ENCODE measurements around the gene TIMP1. TPM values are rescaled to one million over a fixed set of nuclear protein-coding genes. Genes with fewer than 3 reads are reported as not detected.
"Not testable (repeated sequence)": the region's sequence is repeated elsewhere in the genome, so short reads cannot be mapped to it uniquely, and the experiment has no call there.

TIMP1 gene
- total RNA-seq, 1 experiment from 2014 or later, result 143 TPM

DNA sequence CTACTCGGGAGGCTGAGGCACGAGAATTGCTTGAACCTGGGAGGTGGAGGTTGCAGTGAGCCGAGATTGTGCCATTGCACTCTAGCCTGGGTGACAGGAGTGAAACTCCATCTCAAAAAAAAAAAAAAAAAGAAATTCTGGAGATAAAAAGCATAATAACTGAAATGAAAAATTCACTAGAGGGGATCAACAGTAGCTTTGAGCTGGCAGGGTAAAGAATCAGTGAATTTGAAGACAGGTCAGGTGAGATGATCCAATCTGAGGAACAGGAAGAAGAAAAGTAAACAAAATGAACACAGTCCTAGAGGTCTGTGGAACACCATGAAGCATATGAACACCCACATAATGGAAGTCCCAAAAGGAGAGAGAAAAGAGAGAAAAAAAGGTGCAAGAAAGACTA, 15.0 kb downstream of the TIMP1 start:
- H3K9me3 Mint-ChIP-seq (ENCODE audit: low read depth, unreplicated experiment), result no peaks in the 10 kb centered on the region
- no peak overlapping the region for H3K4me3 Mint-ChIP-seq (ENCODE audit: low read depth, unreplicated experiment)
- DNase-seq, result no peak
- no TSS peak for BruUV-seq (replicated peaks)
- H3K36me3 Mint-ChIP-seq (ENCODE audit: insufficient read depth, unreplicated experiment), result no peaks in the 10 kb centered on the region
- CTCF ChIA-PET, result no interaction called here
- no peaks in the 10 kb centered on the region for H3K4me1 Mint-ChIP-seq (ENCODE audit: low read depth, unreplicated experiment)
- intact Hi-C loops (cut with micrococcal nuclease; ENCODE audit: unreplicated experiment), result no loop called here
- peaks cover 13% of the 10 kb centered on the region for H3K27me3 Mint-ChIP-seq (ENCODE audit: unreplicated experiment)
- H3K27ac Mint-ChIP-seq (ENCODE audit: unreplicated experiment), result no peak overlapping the region
- TF ChIP-seq, protein P1, sequence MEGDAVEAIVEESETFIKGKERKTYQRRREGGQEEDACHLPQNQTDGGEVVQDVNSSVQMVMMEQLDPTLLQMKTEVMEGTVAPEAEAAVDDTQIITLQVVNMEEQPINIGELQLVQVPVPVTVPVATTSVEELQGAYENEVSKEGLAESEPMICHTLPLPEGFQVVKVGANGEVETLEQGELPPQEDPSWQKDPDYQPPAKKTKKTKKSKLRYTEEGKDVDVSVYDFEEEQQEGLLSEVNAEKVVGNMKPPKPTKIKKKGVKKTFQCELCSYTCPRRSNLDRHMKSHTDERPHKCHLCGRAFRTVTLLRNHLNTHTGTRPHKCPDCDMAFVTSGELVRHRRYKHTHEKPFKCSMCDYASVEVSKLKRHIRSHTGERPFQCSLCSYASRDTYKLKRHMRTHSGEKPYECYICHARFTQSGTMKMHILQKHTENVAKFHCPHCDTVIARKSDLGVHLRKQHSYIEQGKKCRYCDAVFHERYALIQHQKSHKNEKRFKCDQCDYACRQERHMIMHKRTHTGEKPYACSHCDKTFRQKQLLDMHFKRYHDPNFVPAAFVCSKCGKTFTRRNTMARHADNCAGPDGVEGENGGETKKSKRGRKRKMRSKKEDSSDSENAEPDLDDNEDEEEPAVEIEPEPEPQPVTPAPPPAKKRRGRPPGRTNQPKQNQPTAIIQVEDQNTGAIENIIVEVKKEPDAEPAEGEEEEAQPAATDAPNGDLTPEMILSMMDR (IDR thresholded peaks at IDR 0.05; ENCODE audit: unreplicated experiment), result no peak

DNA sequence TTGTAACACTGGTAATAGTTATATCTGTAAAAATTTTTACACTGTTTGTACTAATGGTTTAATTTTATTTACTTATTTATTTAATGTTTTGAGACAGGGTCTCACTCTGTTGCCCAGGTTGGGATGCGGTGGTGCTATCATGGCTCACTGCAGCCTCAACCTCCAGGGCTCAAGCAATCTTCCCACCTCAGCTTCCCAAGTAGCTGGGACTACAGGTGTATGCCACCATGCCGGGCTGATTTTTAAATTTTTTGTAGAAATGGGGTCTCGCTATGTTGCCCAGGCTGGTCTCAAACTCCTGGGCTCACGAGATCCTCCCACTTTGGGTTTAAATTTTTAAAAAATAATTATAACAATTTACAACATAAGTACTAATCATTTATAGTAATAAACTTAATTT, 20.9 kb downstream of the TIMP1 start:
- H3K4me3 Mint-ChIP-seq (ENCODE audit: low read depth, unreplicated experiment); intact Hi-C loops (cut with micrococcal nuclease; ENCODE audit: unreplicated experiment); CTCF ChIA-PET; H3K4me1 Mint-ChIP-seq (ENCODE audit: low read depth, unreplicated experiment); H3K9me3 Mint-ChIP-seq (ENCODE audit: low read depth, unreplicated experiment); BruUV-seq (replicated peaks); H3K27ac Mint-ChIP-seq (ENCODE audit: unreplicated experiment); H3K36me3 Mint-ChIP-seq (ENCODE audit: insufficient read depth, unreplicated experiment); DNase-seq: not testable (repeated sequence)
- peaks cover 20% of the 10 kb centered on the region for H3K27me3 Mint-ChIP-seq (ENCODE audit: unreplicated experiment)

DNA sequence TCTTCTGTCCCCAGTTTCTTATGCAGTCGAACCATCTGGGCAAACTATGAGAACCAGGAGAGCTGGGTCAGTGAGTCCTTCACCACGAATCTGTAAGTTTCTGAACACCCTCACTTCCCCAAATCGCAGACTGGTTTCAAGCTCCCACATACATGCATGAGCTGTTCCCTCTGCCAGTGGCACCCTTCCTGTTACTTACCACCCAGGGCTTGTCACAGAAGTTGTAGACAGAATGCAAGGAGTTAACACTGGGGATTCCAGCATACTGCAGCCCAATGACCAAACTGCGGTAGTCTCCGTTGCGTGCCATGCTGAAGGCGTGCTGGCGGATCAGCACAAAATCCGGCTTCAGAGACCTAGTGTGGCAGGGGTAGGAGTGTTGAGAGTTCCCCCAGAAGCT, 22.8 kb downstream of the TIMP1 start:
- Mint-ChIP-seq H3K4me1 (ENCODE audit: low read depth, unreplicated experiment) (no peaks in the 10 kb centered on the region), H3K9me3 (ENCODE audit: low read depth, unreplicated experiment) (no peaks in the 10 kb centered on the region), H3K36me3 (ENCODE audit: insufficient read depth, unreplicated experiment) (no peaks in the 10 kb centered on the region), H3K27me3 (ENCODE audit: unreplicated experiment) (peaks cover 39% of the 10 kb centered on the region), H3K4me3 (ENCODE audit: low read depth, unreplicated experiment) (no peak overlapping the region), H3K27ac (ENCODE audit: unreplicated experiment) (no peak overlapping the region)
- CTCF ChIA-PET, result no interaction called here
- no peak for DNase-seq
- TF ChIP-seq, protein P1 (IDR thresholded peaks at IDR 0.05; ENCODE audit: unreplicated experiment), result no peak
- no TSS peak for BruUV-seq (replicated peaks)
- intact Hi-C loops (cut with micrococcal nuclease; ENCODE audit: unreplicated experiment), result no loop called here

DNA sequence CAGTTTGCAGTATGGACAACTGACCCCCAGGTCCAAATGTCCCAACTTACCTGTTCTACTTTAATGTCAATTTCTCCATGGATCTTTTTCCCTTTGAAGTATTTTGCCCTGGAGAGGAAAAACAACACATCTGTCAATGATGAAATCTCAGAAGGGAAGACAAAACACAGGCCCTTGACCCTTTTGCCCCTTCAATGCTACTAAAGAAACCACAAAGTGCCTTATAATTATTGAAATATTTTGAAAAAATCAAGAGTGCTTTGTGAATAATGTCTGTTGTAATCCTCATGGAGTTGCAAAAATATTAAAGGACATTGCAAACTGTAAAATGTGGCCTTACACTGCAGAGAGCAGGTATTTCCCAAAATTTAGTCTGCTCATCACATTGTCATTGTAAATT, 24.9 kb downstream of the TIMP1 start:
- CTCF ChIA-PET, result no interaction called here
- Mint-ChIP-seq H3K36me3 (ENCODE audit: insufficient read depth, unreplicated experiment) (no peaks in the 10 kb centered on the region), H3K4me1 (ENCODE audit: low read depth, unreplicated experiment) (no peaks in the 10 kb centered on the region), H3K27me3 (ENCODE audit: unreplicated experiment) (peaks cover 47% of the 10 kb centered on the region), H3K27ac (ENCODE audit: unreplicated experiment) (no peak overlapping the region), H3K9me3 (ENCODE audit: low read depth, unreplicated experiment) (peaks cover 3% of the 10 kb centered on the region), H3K4me3 (ENCODE audit: low read depth, unreplicated experiment) (no peak overlapping the region)
- BruUV-seq (replicated peaks), result no TSS peak
- intact Hi-C loops (cut with micrococcal nuclease; ENCODE audit: unreplicated experiment), result no loop called here
- TF ChIP-seq, protein P1 (IDR thresholded peaks at IDR 0.05; ENCODE audit: unreplicated experiment), result no peak
- DNase-seq, result no peak

DNA sequence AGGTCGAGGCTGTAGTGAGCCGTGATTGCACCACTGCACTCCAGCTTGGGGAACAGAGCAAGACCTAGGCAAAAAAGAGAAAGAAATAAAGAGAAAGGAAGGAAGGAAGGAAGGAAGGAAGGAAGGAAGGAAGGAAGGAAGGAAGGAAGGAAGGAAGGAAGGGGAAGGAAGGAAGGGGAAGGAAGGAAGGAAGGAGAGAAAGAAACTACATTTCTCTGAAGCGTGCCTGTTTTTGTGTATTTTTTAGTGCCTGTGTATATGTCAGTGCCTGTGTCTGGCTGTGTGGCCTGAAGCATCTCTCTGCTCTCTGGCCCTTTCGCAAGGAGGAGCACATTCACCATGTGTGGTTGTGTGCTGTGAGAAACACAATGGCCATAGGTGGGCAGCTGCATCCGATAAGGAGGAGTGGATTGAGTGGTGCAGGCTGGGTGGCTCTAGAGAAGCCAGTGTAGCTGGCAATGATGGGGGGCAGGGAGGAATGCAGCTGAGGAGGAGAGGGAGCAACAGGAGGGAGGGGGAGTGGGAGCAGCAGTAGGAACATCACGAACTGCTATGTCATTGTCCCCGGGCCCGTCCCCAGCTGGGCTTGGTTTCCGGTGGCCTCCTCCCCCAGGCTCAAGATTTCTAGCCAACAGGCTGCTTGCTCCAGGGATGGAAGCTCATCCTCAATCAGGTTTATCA, 26.0 kb downstream of the TIMP1 start:
- Mint-ChIP-seq H3K4me1 (ENCODE audit: low read depth, unreplicated experiment) (no peaks in the 10 kb centered on the region), H3K4me3 (ENCODE audit: low read depth, unreplicated experiment) (no peak overlapping the region)
- CTCF ChIA-PET, result no interaction called here

More for the DNA sequence above, 26.0 kb downstream of the TIMP1 start:
- Mint-ChIP-seq H3K27ac (ENCODE audit: unreplicated experiment) (no peak overlapping the region), H3K36me3 (ENCODE audit: insufficient read depth, unreplicated experiment) (no peaks in the 10 kb centered on the region), H3K9me3 (ENCODE audit: low read depth, unreplicated experiment) (peaks cover 3% of the 10 kb centered on the region), H3K27me3 (ENCODE audit: unreplicated experiment) (peaks cover 47% of the 10 kb centered on the region)
- intact Hi-C loops (cut with micrococcal nuclease; ENCODE audit: unreplicated experiment), result no loop called here
- BruUV-seq (replicated peaks), result no TSS peak
- TF ChIP-seq, protein P1 (IDR thresholded peaks at IDR 0.05; ENCODE audit: unreplicated experiment), result no peak
- DNase-seq, result no peak

All from Calu3 (cell line).